PC-9 (cell line): Measurements from ENCODE around the gene EBP. TPM values are rescaled to one million over a fixed set of nuclear protein-coding genes. Genes with fewer than 3 reads are reported as not detected.

Experiments
- BruUV-seq: library from RNA; stranded (reverse); fragments of 400-500 nt; replicated peaks from 2 replicates; lab custom pipeline; 2021; lab: Mats Ljungman, UMichigan
- CTCF ChIA-PET: fragments of 300-600 bp; sonication (Branson Sonifier 250); formaldehyde crosslinking; loops from one replicate; lab custom pipeline; 2022; ENCODE audit warnings: antibody characterized with exemption; lab: Charles Lee
- POLR2A ChIA-PET: fragments of 300-600 bp; sonication (Branson Sonifier 250); formaldehyde crosslinking; loops from one replicate; lab custom pipeline; 2022; ENCODE audit warnings: antibody characterized with exemption; ENCODE audit not compliant: unreplicated experiment; lab: Charles Lee
- DNase-seq, 2 experiments: peaks; one replicate each; pipeline versions ENCODE4 v3.0.0 to v3.0.0-alpha.2; 2015 to 2022; ENCODE audit warnings: mixed read lengths in 1 of 2
- H2AFZ ChIP-seq: fragments of 200-600 bp; sonication (generic); 2 replicates; pipeline ENCODE4 v1.8.1; 2017; ENCODE audit warnings: antibody characterized with exemption
- H3F3A ChIP-seq: fragments of 200-600 bp; sonication (generic); 2 replicates; pipeline ENCODE4 v1.8.1; 2017; ENCODE audit warnings: antibody characterized with exemption, mild to moderate bottlenecking, low read depth; ENCODE audit not compliant: insufficient read depth
- H3K27ac ChIP-seq: fragments of 200-600 bp; sonication (generic); 2 replicates; pipeline ENCODE4 v1.6.1; 2016; ENCODE audit warnings: mixed run types
- H3K27me3 ChIP-seq: fragments of 200-600 bp; sonication (generic); 2 replicates; pipeline ENCODE4 v1.6.1; 2016; ENCODE audit warnings: low read depth, mixed run types; ENCODE audit not compliant: insufficient read depth
- H3K36me3 ChIP-seq: fragments of 200-600 bp; sonication (generic); 2 replicates; pipeline ENCODE4 v1.6.1; 2016; ENCODE audit warnings: low read depth, mixed run types
- H3K4me1 ChIP-seq: fragments of 200-600 bp; sonication (generic); replicated peaks from 2 replicates; pipeline ENCODE4 v1.6.1; 2016; ENCODE audit warnings: mixed run types; ENCODE audit not compliant: insufficient read depth
- H3K4me2 ChIP-seq: fragments of 200-600 bp; sonication (generic); 2 replicates; pipeline ENCODE4 v1.6.1; 2017; ENCODE audit warnings: mixed run types
- H3K4me3 ChIP-seq: fragments of 200-600 bp; sonication (generic); 2 replicates; pipeline ENCODE4 v1.6.1; 2016; ENCODE audit warnings: mixed run types
- H3K79me2 ChIP-seq: fragments of 200-600 bp; sonication (generic); 2 replicates; pipeline ENCODE4 v1.6.1; 2017; ENCODE audit warnings: low read depth, mixed run types
- H3K9me2 ChIP-seq: fragments of 200-600 bp; sonication (generic); 2 replicates; pipeline ENCODE4 v1.8.1; 2017; ENCODE audit warnings: mild to moderate bottlenecking; ENCODE audit not compliant: insufficient read depth
- H3K9me3 ChIP-seq: fragments of 200-600 bp; sonication (generic); 2 replicates; pipeline ENCODE4 v1.8.1; 2016; ENCODE audit warnings: low read depth; ENCODE audit not compliant: insufficient read depth
- H4K20me1 ChIP-seq: fragments of 200-600 bp; sonication (generic); 2 replicates; pipeline ENCODE4 v1.8.1; 2017; ENCODE audit not compliant: insufficient read depth
- CTCF ChIP-seq: fragments of 200-600 bp; sonication (generic); conservative IDR thresholded peaks from 2 replicates; pipeline ENCODE4 v1.6.1; 2017; ENCODE audit warnings: mixed run types, antibody characterized with exemption, mild to moderate bottlenecking, moderate library complexity
- EZH2 ChIP-seq: fragments of 200-600 bp; sonication (generic); IDR thresholded peaks from 2 replicates; pipeline ENCODE4 v1.8.0; 2017; ENCODE audit warnings: antibody characterized with exemption, low read depth
- intact Hi-C: fragments of 100-400 bp; cut with micrococcal nuclease; formaldehyde crosslinking; loops from one replicate; pipeline ENCODE4 v1.10.0; 2022; ENCODE audit not compliant: unreplicated experiment
- total RNA-seq: library from RNA; stranded (reverse); gene quantifications from 2 replicates; pipeline ENCODE4 v1.2.3, GENCODE V29; 2021

EBP gene
- total RNA-seq, 1 experiment from 2014 or later, result 113 TPM

GRCh38 chrX:48488034-48488433, 33.6 kb upstream of the EBP start:
- no peaks in the 10 kb centered on the region for H3K36me3 ChIP-seq
- H3K4me2 ChIP-seq, result peak overlapping the region; percentile 22; the same call in 1 of the 2 replicates
- H3K27ac ChIP-seq, result peak overlapping the region; percentile 98
- intact Hi-C loops, result no loop called here
- no peaks in the 10 kb centered on the region for H3K27me3 ChIP-seq
- no peaks in the 10 kb centered on the region for H3K79me2 ChIP-seq
- no peak overlapping the region for H2AFZ ChIP-seq
- peaks cover 29% of the 10 kb centered on the region for H3K4me1 ChIP-seq
- TF ChIP-seq CTCF (no peak), EZH2 (no peak)
- H3K9me3 ChIP-seq, result no peaks in the 10 kb centered on the region
- CTCF ChIA-PET, result no interaction called here
- peaks cover 34% of the 10 kb centered on the region; the same call in 1 of the 2 replicates for H3F3A ChIP-seq
- no peak overlapping the region for H3K4me3 ChIP-seq
- no TSS peak for BruUV-seq
- peak in 1 of 2 experiments; percentile 58 for DNase-seq
- POLR2A ChIA-PET, result no interaction called here
- H3K9me2 ChIP-seq, result no peaks in the 10 kb centered on the region
- H4K20me1 ChIP-seq, result no peaks in the 10 kb centered on the region

- H3K27ac ChIP-seq, result peak overlapping the region; percentile 98
- H3K9me2 ChIP-seq, result no peaks in the 10 kb centered on the region
- H3K9me3 ChIP-seq, result no peaks in the 10 kb centered on the region
- ChIA-PET CTCF (no interaction called here), POLR2A (no interaction called here)
- H3K4me2 ChIP-seq, result no peak overlapping the region
- peaks cover 29% of the 10 kb centered on the region for H3K4me1 ChIP-seq
- H3K36me3 ChIP-seq, result no peaks in the 10 kb centered on the region
- H3K4me3 ChIP-seq, result no peak overlapping the region
- no TSS peak for BruUV-seq
- H3K79me2 ChIP-seq, result no peaks in the 10 kb centered on the region
- DNase-seq, result no peak
- H2AFZ ChIP-seq, result no peak overlapping the region
- H3K27me3 ChIP-seq, result no peaks in the 10 kb centered on the region
- TF ChIP-seq EZH2, result no peak
- TF ChIP-seq CTCF, result no peak
- intact Hi-C loops, result no loop called here
- H4K20me1 ChIP-seq, result no peaks in the 10 kb centered on the region
- H3F3A ChIP-seq, result peaks cover 34% of the 10 kb centered on the region; the same call in 1 of the 2 replicates
Observed at GRCh38 chrX:48489296-48489695, 32.3 kb upstream of the EBP start.

GRCh38 chrX:48489892-48490291, 31.7 kb upstream of the EBP start:
- Histone ChIP-seq H3K4me2 (peak overlapping the region; percentile 36), H3K4me3 (no peak overlapping the region), H3K4me1 (peaks cover 29% of the 10 kb centered on the region), H3K27me3 (no peaks in the 10 kb centered on the region), H3K27ac (peak overlapping the region; percentile 98), H3K9me2 (no peaks in the 10 kb centered on the region), H4K20me1 (no peaks in the 10 kb centered on the region), H3K79me2 (no peaks in the 10 kb centered on the region), H2AFZ (no peak overlapping the region), H3K36me3 (no peaks in the 10 kb centered on the region), H3F3A (peaks cover 34% of the 10 kb centered on the region; the same call in 1 of the 2 replicates), H3K9me3 (no peaks in the 10 kb centered on the region)
- POLR2A ChIA-PET, result no interaction called here
- BruUV-seq, result TSS peak; percentile 75
- intact Hi-C loops, result no loop called here
- peak in 1 of 2 experiments; percentile 38 for DNase-seq
- TF ChIP-seq EZH2, result no peak
- no peak for TF ChIP-seq CTCF
- CTCF ChIA-PET, result no interaction called here
